BE2C (cell line): ENCODE data around the gene C8G.

Source experiments
- DNase-seq: peaks from one replicate; pipeline ENCODE4 v3.0.0-alpha.2; 2020
- H3K27me3 ChIP-seq: fragments of 250-450 bp; sonication (Bioruptor Pico); 2 replicates; pipeline ENCODE4 v1.5.1; 2020; ENCODE audit warnings: mild to moderate bottlenecking
- H3K36me3 ChIP-seq: fragments of 250-450 bp; sonication (Bioruptor Pico); 2 replicates; pipeline ENCODE4 v1.5.1; 2020; ENCODE audit warnings: mild to moderate bottlenecking
- H3K4me1 ChIP-seq: fragments of 250-450 bp; sonication (Bioruptor Pico); 2 replicates; pipeline ENCODE4 v1.5.1; 2020
- H3K4me3 ChIP-seq: 2 replicates; pipeline ENCODE4 v1.5.1; 2011; ENCODE audit warnings: low read depth, low read length
- H3K9me3 ChIP-seq: fragments of 250-450 bp; sonication (Bioruptor Pico); 2 replicates; pipeline ENCODE4 v1.5.1; 2020
- CTCF ChIP-seq: IDR thresholded peaks from 2 replicates; pipeline ENCODE4 v1.5.1; 2012; ENCODE audit warnings: mild to moderate bottlenecking, low read depth, low read length

Gene C8G

GRCh38 chr9:136907011-136907914 is 37.8 kb upstream of the C8G start:
- no peak for TF ChIP-seq CTCF
- peaks cover 7% of the 10 kb centered on the region for H3K4me1 ChIP-seq

GRCh38 chr9:136910197-136910900 is 34.7 kb upstream of the C8G start:
- no peaks in the 10 kb centered on the region for H3K27me3 ChIP-seq

More at GRCh38 chr9:136907011-136907914, 37.8 kb upstream of the C8G start:
- DNase-seq: no peak
- Histone ChIP-seq H3K4me3 (no peak overlapping the region), H3K9me3 (no peaks in the 10 kb centered on the region), H3K36me3 (peaks cover 75% of the 10 kb centered on the region), H3K27me3 (no peaks in the 10 kb centered on the region)

GRCh38 chr9:136910901-136911245 is 34.2 kb upstream of the C8G start:
- no peaks in the 10 kb centered on the region for H3K9me3 ChIP-seq
- no peaks in the 10 kb centered on the region for H3K27me3 ChIP-seq
- H3K36me3 ChIP-seq: peaks cover 64% of the 10 kb centered on the region
- peak; percentile 21; the same call in 1 of the 2 replicates for TF ChIP-seq CTCF
- no peaks in the 10 kb centered on the region for H3K4me1 ChIP-seq
- DNase-seq: no peak
- no peak overlapping the region for H3K4me3 ChIP-seq

More at GRCh38 chr9:136910197-136910900, 34.7 kb upstream of the C8G start:
- no peaks in the 10 kb centered on the region for H3K9me3 ChIP-seq
- peaks cover 69% of the 10 kb centered on the region for H3K36me3 ChIP-seq
- H3K4me1 ChIP-seq: no peaks in the 10 kb centered on the region
- no peak for DNase-seq
- no peak overlapping the region for H3K4me3 ChIP-seq
- no peak for TF ChIP-seq CTCF

- no peak overlapping the region for H3K4me3 ChIP-seq
- no peak for DNase-seq
- H3K9me3 ChIP-seq: no peaks in the 10 kb centered on the region
- H3K4me1 ChIP-seq: no peaks in the 10 kb centered on the region
- peaks cover 55% of the 10 kb centered on the region for H3K36me3 ChIP-seq
- no peaks in the 10 kb centered on the region for H3K27me3 ChIP-seq
- no peak for TF ChIP-seq CTCF
These were observed 31.2 kb upstream of the C8G start for GRCh38 chr9:136913701-136914438.

GRCh38 chr9:136915632-136916329 is 29.3 kb upstream of the C8G start:
- no peak for TF ChIP-seq CTCF
- DNase-seq: no peak
- peaks cover 56% of the 10 kb centered on the region for H3K36me3 ChIP-seq
- H3K27me3 ChIP-seq: no peaks in the 10 kb centered on the region
- no peaks in the 10 kb centered on the region for H3K9me3 ChIP-seq
- H3K4me1 ChIP-seq: no peaks in the 10 kb centered on the region
- no peak overlapping the region for H3K4me3 ChIP-seq
